Mucosa of rectum (tissue), 2 donors: ENCODE measurements around the gene KRTAP4-7.
"Not testable (repeated sequence)": the region's sequence is repeated elsewhere in the genome, so short reads cannot be mapped to it uniquely, and the experiment has no call there.

Experiments used
- H3K27ac ChIP-seq, 2 donors: one replicate each; pipeline ENCODE4 v1.7.0; 2013; ENCODE audit warnings: inconsistent platforms in 2 of 2, low read depth in 2 of 2, low read length in 2 of 2
- H3K27me3 ChIP-seq, 2 donors: one replicate each; pipeline ENCODE4 v1.7.0; 2013; ENCODE audit warnings: low read length in 2 of 2; ENCODE audit not compliant: control insufficient read depth in 2 of 2, insufficient read depth in 2 of 2
- H3K36me3 ChIP-seq, 2 donors: one replicate each; pipeline ENCODE4 v1.7.0; 2013; ENCODE audit warnings: low read length in 2 of 2; ENCODE audit not compliant: control insufficient read depth in 2 of 2, insufficient read depth in 2 of 2
- H3K4me1 ChIP-seq, 2 donors: one replicate each; pipeline ENCODE4 v1.7.0; 2013; ENCODE audit warnings: low read length in 2 of 2, mild to moderate bottlenecking in 1 of 2; ENCODE audit not compliant: control insufficient read depth in 2 of 2, insufficient read depth in 2 of 2
- H3K4me3 ChIP-seq, 2 donors: one replicate each; pipeline ENCODE4 v1.7.0; 2013; ENCODE audit warnings: low read length in 2 of 2
- H3K9ac ChIP-seq, 2 donors: one replicate each; pipeline ENCODE4 v1.7.0; 2013; ENCODE audit warnings: low read length in 2 of 2, low read depth in 1 of 2, mild to moderate bottlenecking in 1 of 2
- H3K9me3 ChIP-seq, 2 donors: one replicate each; pipeline ENCODE4 v1.7.0; 2013; ENCODE audit warnings: low read length in 2 of 2; ENCODE audit not compliant: control insufficient read depth in 2 of 2
- donor health status: healthy.
- donor health status: Normal muscosa, but diverticular disease.

KRTAP4-7 gene

DNA sequence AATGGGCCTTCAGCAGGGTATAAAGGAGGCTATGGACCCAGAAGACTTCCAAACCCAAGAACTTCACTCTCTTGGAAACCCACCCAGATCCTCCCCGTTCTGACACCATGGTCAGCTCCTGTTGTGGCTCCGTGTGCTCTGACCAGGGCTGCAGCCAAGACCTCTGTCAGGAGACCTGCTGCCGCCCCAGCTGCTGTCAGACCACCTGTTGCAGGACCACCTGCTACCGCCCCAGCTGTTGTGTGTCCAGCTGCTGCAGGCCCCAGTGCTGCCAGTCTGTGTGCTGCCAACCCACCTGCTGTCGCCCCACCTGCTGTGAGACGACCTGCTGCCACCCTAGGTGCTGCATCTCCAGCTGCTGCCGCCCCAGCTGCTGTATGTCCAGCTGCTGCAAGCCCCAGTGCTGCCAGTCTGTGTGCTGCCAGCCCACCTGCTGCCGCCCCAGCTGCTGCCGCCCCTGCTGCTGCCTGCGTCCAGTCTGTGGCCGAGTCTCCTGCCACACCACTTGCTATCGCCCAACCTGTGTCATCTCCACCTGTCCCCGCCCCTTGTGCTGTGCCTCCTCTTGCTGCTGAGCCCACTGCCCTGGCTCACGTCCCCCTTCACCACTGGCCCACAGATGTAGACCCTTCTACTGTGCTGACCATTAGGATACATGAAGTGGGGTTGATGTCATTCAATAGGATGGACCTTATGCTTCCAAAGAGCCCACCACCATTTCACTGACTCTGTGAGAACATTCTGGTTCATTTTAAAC lies at the start of gene KRTAP4-7:
Gene KRTAP4-7, plus strand, starts transcription at position 51 of the 757 bp plus-strand sequence. Its CDS starts 57 bp downstream, at position 108.
- H3K27me3 ChIP-seq, H3K4me1 ChIP-seq, H3K9me3 ChIP-seq, H3K36me3 ChIP-seq, H3K27ac ChIP-seq, H3K4me3 ChIP-seq, H3K9ac ChIP-seq: not testable (repeated sequence)

DNA sequence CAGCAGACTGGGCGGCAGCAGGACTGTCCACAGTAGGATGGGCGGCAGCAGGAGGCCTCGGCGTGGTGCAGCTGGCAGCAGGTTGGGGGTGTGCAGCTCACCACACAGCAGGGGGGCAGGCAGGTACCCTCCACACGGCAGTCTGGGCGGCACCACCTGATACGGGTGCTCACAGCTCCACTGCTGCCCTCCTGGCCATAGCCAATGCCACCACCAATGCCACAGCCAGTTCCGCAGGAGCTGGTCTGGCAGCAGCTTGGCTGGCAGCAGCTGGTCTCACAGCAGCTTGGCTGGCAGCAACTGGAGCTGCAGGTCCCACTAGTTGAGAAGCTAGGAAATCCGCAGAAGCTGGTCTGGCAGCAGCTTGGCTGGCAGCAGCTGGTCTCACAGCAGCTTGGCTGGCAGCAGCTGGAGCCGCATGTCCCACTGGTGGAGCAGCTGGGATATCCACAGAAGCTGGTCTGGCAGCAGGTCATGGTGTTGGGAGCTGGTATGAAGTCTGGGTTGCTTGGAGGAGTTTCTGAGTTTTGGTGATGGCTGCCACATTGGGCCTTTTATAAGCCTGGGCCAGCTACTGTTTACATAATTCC lies 49.5 kb upstream of the KRTAP4-7 start, which contains the start of gene KRTAP1-3:
Gene KRTAP1-3, minus strand, starts transcription at position 529 of the 590 bp plus-strand sequence. Its CDS starts 53 bp downstream, at position 476.
- not testable (repeated sequence) for H3K9me3 ChIP-seq, H3K27me3 ChIP-seq, H3K9ac ChIP-seq, H3K36me3 ChIP-seq, H3K4me1 ChIP-seq, H3K4me3 ChIP-seq, H3K27ac ChIP-seq

DNA sequence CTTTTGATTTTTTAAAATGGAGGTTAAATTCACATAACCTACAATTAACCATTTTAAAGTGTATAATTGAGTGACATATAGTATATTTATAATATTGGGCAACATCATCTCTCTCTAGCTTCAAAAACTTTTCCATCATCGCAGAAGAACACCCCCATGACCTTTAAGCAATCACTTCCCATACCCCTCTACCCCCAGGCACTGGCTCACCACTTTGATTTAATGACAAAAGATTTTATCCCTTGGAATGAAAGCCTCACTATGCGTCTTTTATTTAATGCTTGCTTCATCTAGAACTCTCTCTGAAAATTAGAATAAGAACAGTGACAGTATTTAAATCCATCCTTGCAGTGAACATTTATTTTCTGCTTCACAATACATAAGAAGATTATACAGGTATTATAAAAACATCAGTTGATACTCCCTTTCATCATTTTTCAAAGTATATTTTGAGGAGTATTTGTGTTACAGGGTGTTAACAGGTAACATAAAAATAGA lies 46.0 kb upstream of the KRTAP4-7 start:
- Histone ChIP-seq H3K4me3 (no peak overlapping the region), H3K9me3 (no peaks in the 10 kb centered on the region), H3K9ac (no peak overlapping the region), H3K36me3 (no peaks in the 10 kb centered on the region), H3K27me3 (no peaks in the 10 kb centered on the region), H3K27ac (no peak overlapping the region), H3K4me1 (no peaks in the 10 kb centered on the region)

DNA sequence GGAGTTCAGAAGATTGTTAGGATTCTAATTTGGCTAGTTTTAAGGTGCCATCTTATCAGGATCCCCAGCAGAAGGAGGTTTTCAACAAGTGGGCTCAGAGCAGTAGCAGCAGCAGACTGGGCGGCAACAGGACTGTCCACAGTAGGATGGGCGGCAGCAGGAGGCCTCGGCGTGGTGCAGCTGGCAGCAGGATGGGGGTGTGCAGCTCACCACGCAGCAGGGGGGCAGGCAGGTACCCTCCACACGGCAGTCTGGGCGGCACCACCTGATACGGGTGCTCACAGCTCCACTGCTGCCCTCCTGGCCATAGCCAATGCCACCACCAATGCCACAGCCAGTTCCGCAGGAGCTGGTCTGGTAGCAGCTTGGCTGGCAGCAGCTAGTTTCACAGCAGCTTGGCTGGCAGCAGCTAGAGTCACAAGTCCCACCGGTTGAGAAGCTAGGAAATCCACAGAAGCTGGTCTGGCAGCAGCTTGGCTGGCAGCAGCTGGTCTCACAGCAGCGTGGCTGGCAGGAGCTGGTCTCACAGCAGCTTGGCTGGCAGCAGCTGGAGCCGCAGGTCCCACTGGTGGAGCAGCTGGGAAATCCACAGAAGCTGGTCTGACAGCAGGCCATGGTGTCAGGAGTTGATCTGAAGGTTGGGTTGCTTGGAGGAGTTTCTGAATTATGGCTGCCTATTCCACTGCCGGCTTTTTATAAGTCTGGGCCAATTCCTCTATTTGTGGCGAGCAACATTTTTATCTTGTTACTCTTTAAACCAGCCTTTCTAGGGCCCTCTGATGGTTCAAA lies 43.0 kb upstream of the KRTAP4-7 start, which contains the start of gene KRTAP1-1:
Gene KRTAP1-1, minus strand, starts transcription at position 668 of the 789 bp plus-strand sequence. Its CDS starts 53 bp downstream, at position 615.
- H3K27ac ChIP-seq, H3K4me1 ChIP-seq, H3K27me3 ChIP-seq, H3K4me3 ChIP-seq, H3K36me3 ChIP-seq, H3K9ac ChIP-seq, H3K9me3 ChIP-seq: not testable (repeated sequence)

DNA sequence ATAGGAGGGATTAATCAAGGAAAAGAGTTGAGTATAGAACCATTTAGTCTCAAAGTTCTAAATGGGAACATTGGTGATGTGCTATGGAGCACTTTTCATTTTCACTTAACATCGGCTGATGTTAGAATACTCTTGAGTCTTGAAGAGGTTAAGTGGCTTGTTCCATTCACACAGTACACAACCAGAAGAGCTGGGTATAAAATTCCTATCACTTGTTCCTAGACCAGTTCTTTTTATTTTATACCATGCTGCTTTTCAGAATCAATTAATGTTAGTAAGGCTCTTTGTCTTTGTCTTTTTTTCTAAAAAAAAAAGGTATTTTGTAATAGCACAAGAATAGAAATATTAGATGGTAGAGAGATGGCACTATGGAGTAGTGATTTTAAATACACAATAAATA lies 41.0 kb upstream of the KRTAP4-7 start:
- no peaks in the 10 kb centered on the region for H3K4me1 ChIP-seq
- no peak overlapping the region for H3K4me3 ChIP-seq
- H3K36me3 ChIP-seq: no peaks in the 10 kb centered on the region
- no peak overlapping the region for H3K9ac ChIP-seq
- H3K27me3 ChIP-seq: peaks cover 2 to 5% of the 10 kb centered on the region in 2 donors
- H3K9me3 ChIP-seq: no peaks in the 10 kb centered on the region
- H3K27ac ChIP-seq: no peak overlapping the region

DNA sequence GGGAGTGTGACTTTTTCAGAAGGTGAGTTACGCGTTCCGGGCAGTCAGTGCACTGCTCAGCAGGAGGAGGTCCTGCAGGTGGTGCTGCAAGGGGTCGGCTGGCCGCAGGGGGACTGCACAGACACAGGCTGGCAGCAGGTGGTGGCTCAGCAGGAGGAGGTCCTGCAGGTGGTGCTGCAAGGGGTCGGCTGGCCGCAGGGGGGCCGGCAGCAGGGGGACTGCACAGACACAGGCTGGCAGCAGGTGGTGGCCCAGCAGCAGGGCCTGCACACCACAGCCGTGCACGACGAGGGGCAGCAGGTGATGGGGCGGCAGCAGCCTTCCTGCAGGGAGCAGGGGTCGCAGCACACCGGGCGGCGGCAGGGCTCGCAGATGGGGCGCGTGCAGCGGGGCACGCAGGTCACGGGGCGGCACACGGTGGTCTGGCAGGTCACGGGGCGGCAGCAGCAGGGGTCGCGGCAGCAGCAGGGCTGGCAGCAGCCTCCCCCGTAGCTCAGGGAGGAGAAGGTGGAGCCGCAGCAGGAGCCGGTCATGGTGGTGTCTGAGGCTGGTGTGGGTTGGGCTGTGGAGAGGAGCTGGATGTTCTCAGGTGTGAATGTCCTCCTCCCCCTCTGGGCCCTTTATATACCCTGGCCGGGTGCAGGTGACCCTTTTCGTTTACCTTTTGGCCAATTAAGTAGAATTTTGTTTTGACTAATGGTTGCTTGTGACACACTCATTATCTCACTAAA lies 37.0 kb upstream of the KRTAP4-7 start, which contains the start of gene KRTAP2-1:
Gene KRTAP2-1, minus strand, starts transcription at position 582 of the 731 bp plus-strand sequence. Its CDS starts 49 bp downstream, at position 533.
- H3K27me3 ChIP-seq, H3K9ac ChIP-seq: not testable (repeated sequence)

DNA sequence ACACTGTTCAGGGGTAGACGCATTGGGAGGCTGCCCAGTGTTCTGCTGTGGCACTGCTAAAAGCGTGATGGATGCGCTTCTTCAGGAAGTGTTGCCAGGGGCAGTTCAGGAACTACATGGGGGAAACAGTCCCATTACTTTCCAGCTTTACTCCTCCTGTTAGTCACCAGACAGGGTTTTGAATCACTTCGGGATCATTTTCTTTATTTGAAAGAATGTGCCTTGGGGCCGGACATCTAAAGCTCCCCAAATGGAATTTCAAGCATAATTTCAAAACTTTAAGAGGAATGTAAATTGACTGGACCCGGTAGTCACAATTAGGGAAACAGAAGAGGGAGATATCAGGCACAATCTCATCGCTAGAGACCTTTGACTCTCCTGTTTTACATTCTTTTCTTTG lies 35.5 kb upstream of the KRTAP4-7 start:
- Histone ChIP-seq H3K36me3 (no peaks in the 10 kb centered on the region), H3K9ac (no peak overlapping the region), H3K4me3 (no peak overlapping the region), H3K27ac (no peak overlapping the region), H3K27me3 (peaks cover 3 to 5% of the 10 kb centered on the region in 2 donors), H3K4me1 (no peaks in the 10 kb centered on the region), H3K9me3 (no peaks in the 10 kb centered on the region)

More for the DNA sequence above, 37.0 kb upstream of the KRTAP4-7 start, which contains the start of gene KRTAP2-1:
- H3K4me3 ChIP-seq, H3K9me3 ChIP-seq, H3K36me3 ChIP-seq, H3K27ac ChIP-seq, H3K4me1 ChIP-seq: not testable (repeated sequence)

DNA sequence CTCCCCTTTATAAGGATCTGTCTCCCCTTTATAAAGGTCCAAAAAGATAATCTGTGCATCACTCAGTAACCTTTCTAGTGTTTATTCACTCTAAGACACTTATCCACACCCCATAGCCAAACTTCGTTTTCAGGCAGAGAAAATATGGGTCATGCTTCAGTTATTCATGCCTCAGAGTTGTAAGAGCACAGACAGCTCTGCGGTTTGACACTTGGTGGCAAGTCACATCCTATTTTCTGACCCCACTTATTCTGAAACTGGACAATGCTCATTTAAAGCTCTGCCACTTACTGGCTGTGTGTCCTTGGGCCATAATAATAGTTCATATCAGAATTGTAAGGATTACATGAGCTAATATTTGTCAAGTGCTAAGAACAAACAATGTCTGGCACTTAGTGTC lies 34.8 kb upstream of the KRTAP4-7 start:
- H3K27ac ChIP-seq: no peak overlapping the region
- no peaks in the 10 kb centered on the region for H3K9me3 ChIP-seq
- peaks cover 5% of the 10 kb centered on the region in 2 donors for H3K27me3 ChIP-seq
- no peaks in the 10 kb centered on the region for H3K36me3 ChIP-seq
- H3K4me1 ChIP-seq: no peaks in the 10 kb centered on the region
- H3K9ac ChIP-seq: no peak overlapping the region
- no peak overlapping the region for H3K4me3 ChIP-seq

DNA sequence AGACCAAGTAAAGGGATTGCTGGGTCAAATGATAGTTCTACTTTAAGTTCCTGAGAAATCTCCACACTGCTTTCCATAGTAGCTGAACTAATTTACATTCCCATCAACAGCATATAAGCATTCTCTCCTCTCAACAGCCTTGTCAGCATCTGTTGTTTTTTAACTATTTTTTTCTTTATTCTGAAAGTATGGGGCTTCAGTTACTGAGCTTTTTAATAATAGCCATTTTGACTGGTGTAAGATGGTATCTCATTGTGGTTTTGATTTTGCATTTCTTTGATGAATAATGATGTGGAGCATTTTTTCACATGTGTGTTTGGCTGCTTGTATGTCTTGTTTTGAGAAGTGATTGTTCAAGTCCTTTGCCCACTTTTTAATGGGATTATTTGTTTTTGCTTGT lies 31.4 kb upstream of the KRTAP4-7 start:
- Histone ChIP-seq H3K27ac (no peak overlapping the region), H3K36me3 (no peaks in the 10 kb centered on the region), H3K4me1 (no peaks in the 10 kb centered on the region), H3K4me3 (no peak overlapping the region), H3K27me3 (peaks cover 2 to 5% of the 10 kb centered on the region in 2 donors), H3K9me3 (peaks cover 0 to 2% of the 10 kb centered on the region in 2 donors), H3K9ac (no peak overlapping the region)
